AG10803 (cell line): ENCODE data around the gene MUC22.

Source experiments
- DNase-seq: peaks from one replicate; pipeline ENCODE4 v3.0.0; 2010; ENCODE audit warnings: low read depth
- H3K4me3 ChIP-seq: 2 replicates; pipeline ENCODE4 v1.5.1; 2011; ENCODE audit warnings: mild to moderate bottlenecking, low read length, control low read depth
- CTCF ChIP-seq: conservative IDR thresholded peaks from 2 replicates; pipeline ENCODE4 v1.5.1; 2011; ENCODE audit warnings: mild to moderate bottlenecking, low read length, control low read depth, inconsistent platforms

Gene MUC22

GRCh38 chr6:30970946-30971345 lies 39.3 kb upstream of the MUC22 start:
- DNase-seq, result no peak
- no peak for TF ChIP-seq CTCF
- no peak overlapping the region for H3K4me3 ChIP-seq

- DNase-seq, result no peak
- no peak overlapping the region for H3K4me3 ChIP-seq
- TF ChIP-seq CTCF, result no peak
Measured at GRCh38 chr6:30972816-30973215, 37.5 kb upstream of the MUC22 start.

- no peak for TF ChIP-seq CTCF
- DNase-seq, result no peak
- H3K4me3 ChIP-seq, result no peak overlapping the region
Measured at GRCh38 chr6:30974490-30975252, 35.6 kb upstream of the MUC22 start.

- peak; percentile 35 for DNase-seq
- TF ChIP-seq CTCF, result no peak
- H3K4me3 ChIP-seq, result no peak overlapping the region
Measured at GRCh38 chr6:30979141-30979540, 31.1 kb upstream of the MUC22 start.

- TF ChIP-seq CTCF, result no peak
- no peak overlapping the region for H3K4me3 ChIP-seq
- no peak for DNase-seq
Measured at GRCh38 chr6:30979690-30980089, 30.6 kb upstream of the MUC22 start.

- TF ChIP-seq CTCF, result peak; percentile 45
- DNase-seq, result peak; percentile 78
- H3K4me3 ChIP-seq, result peak overlapping the region; percentile 34
Measured at GRCh38 chr6:30981942-30982772, 28.1 kb upstream of the MUC22 start.

GRCh38 chr6:30983439-30983838 lies 26.8 kb upstream of the MUC22 start, which contains the start of gene MUC21:
Gene MUC21 (plus strand): TSS chr6:30983718. CDS start chr6:30983959, 241 bp downstream.
- no peak for TF ChIP-seq CTCF
- DNase-seq, result no peak
- no peak within 1 kb of the TSS for H3K4me3 ChIP-seq
